CD4-positive, alpha-beta memory T cell (primary cell): Measurements from ENCODE around the gene RAB14. TPM values are rescaled to one million over a fixed set of nuclear protein-coding genes. Genes with fewer than 3 reads are reported as not detected.
"Not testable (repeated sequence)": the region's sequence is repeated elsewhere in the genome, so short reads cannot be mapped to it uniquely, and the experiment has no call there.

Experiments
- CTCF ChIA-PET: fragments of 350-600 bp; sonication (Branson Sonifier 250); formaldehyde crosslinking; loops from one replicate; lab custom pipeline; 2021; ENCODE audit warnings: inconsistent platforms; ENCODE audit not compliant: partially characterized antibody; lab: Charles Lee
- POLR2A ChIA-PET: fragments of 350-600 bp; sonication (Branson Sonifier 250); formaldehyde crosslinking; loops from one replicate; lab custom pipeline; 2021; ENCODE audit not compliant: partially characterized antibody; lab: Charles Lee
- DNase-seq, 5 donors: peaks; one replicate each; pipeline versions ENCODE4 v3.0.0 to v3.0.0-alpha.2; 2020 to 2022; ENCODE audit warnings: mixed read lengths in 1 of 5
- H3K27ac ChIP-seq: one replicate; pipeline ENCODE4 v1.7.0; 2013; ENCODE audit warnings: low read depth, low read length
- H3K27me3 ChIP-seq: 2 replicates; pipeline ENCODE4 v1.7.0; 2013; ENCODE audit warnings: mild to moderate bottlenecking, low read length, moderate library complexity; ENCODE audit not compliant: insufficient read depth
- H3K36me3 ChIP-seq: 2 replicates; pipeline ENCODE4 v1.7.0; 2013; ENCODE audit warnings: mild to moderate bottlenecking, low read length, moderate library complexity; ENCODE audit not compliant: insufficient read depth
- H3K4me1 ChIP-seq: 2 replicates; pipeline ENCODE4 v1.7.0; 2013; ENCODE audit warnings: mild to moderate bottlenecking, low read length, moderate library complexity; ENCODE audit not compliant: insufficient read depth
- H3K4me3 ChIP-seq, 2 donors: one replicate each; pipeline ENCODE4 v1.7.0; 2013; ENCODE audit warnings: low read length in 2 of 2, mild to moderate bottlenecking in 1 of 2
- H3K9me3 ChIP-seq, 2 donors: one replicate each; pipeline ENCODE4 v1.7.0; 2013; ENCODE audit warnings: low read length in 2 of 2, control low read depth in 1 of 2; ENCODE audit not compliant: control insufficient read depth in 1 of 2
- H3K27ac Mint-ChIP-seq, 7 donors: one replicate each; pipeline ENCODE4 v1.8.0; 2020 to 2021; ENCODE audit warnings: mixed read lengths in 7 of 7, mild to moderate bottlenecking in 6 of 7, inconsistent platforms in 3 of 7, moderate library complexity in 3 of 7
- H3K27me3 Mint-ChIP-seq, 2 donors: one replicate each; pipeline ENCODE4 v1.8.0; 2020 to 2021; ENCODE audit warnings: mixed read lengths in 2 of 2
- H3K36me3 Mint-ChIP-seq, 2 donors: one replicate each; pipeline ENCODE4 v1.8.0; 2020 to 2021; ENCODE audit warnings: mixed read lengths in 2 of 2, inconsistent platforms in 1 of 2, mild to moderate bottlenecking in 1 of 2
- H3K4me1 Mint-ChIP-seq, 4 donors: one replicate each; pipeline ENCODE4 v1.8.0; 2020 to 2021; ENCODE audit warnings: mixed read lengths in 4 of 4, mild to moderate bottlenecking in 1 of 4
- H3K4me3 Mint-ChIP-seq, 8 donors: one replicate each; pipeline ENCODE4 v1.8.0; 2020 to 2021; ENCODE audit warnings: mixed read lengths in 8 of 8, mild to moderate bottlenecking in 7 of 8, moderate library complexity in 6 of 8, inconsistent platforms in 3 of 8
- H3K9me3 Mint-ChIP-seq, 8 donors: one replicate each; pipeline ENCODE4 v1.8.0; 2020 to 2021; ENCODE audit warnings: mixed read lengths in 8 of 8, mild to moderate bottlenecking in 5 of 8, inconsistent platforms in 3 of 8, moderate library complexity in 1 of 8
- intact Hi-C: fragments of 100-400 bp; cut with micrococcal nuclease; formaldehyde crosslinking; loops from one replicate; pipeline ENCODE4 v1.15.1; 2023
- polyA plus RNA-seq, 2 donors: library from polyadenylated mRNA; unstranded; fragments of 300-500 nt; fragmentation: Illumina TruSeq; gene quantifications; one replicate each; pipeline ENCODE4 v1.2.3, GENCODE V29; 2021
- total RNA-seq, 2 experiments: library from RNA; stranded (reverse); gene quantifications; one replicate each; pipeline ENCODE4 v1.2.3, GENCODE V29; 2021

RAB14 gene
- total and polyA plus RNA-seq, 4 experiments from 2014 or later, result 34.8 to 68.1 (median 59.8) TPM

GRCh38 chr9:121138973-121139372 is 62.7 kb downstream of the RAB14 start:
- intact Hi-C loops, result no loop called here
- no peak overlapping the region for H3K4me3 ChIP-seq
- no peak for DNase-seq
- H3K36me3 ChIP-seq, result peaks cover 75% of the 10 kb centered on the region
- peaks cover 21% of the 10 kb centered on the region for H3K4me1 ChIP-seq
- Mint-ChIP-seq H3K27me3 (no peaks in the 10 kb centered on the region), H3K4me3 (no peak overlapping the region), H3K36me3 (peaks cover 70 to 87% of the 10 kb centered on the region in 2 donors), H3K27ac (peak overlapping the region in 5 of 7 donors; percentile 2 to 72 (median 60)), H3K9me3 (no peaks in the 10 kb centered on the region), H3K4me1 (peaks cover 14 to 28% (median 22%) of the 10 kb centered on the region in 4 donors)
- CTCF ChIA-PET, result interaction anchor here (1.2 to 1.4 kb wide), 2 partner anchors 18 to 74 kb away, joined by 4 to 7 read pairs; no protein-coding TSS in a partner anchor
- no peaks in the 10 kb centered on the region for H3K27me3 ChIP-seq
- no peak overlapping the region for H3K27ac ChIP-seq
- H3K9me3 ChIP-seq, result no peaks in the 10 kb centered on the region
- POLR2A ChIA-PET, result interaction anchor here (0.6 to 3.0 kb wide), 4 partner anchors 10 to 29 kb away, joined by 3 to 12 read pairs (median 3); no protein-coding TSS in a partner anchor

- Mint-ChIP-seq H3K27me3 (no peaks in the 10 kb centered on the region), H3K36me3 (peaks cover 68 to 84% of the 10 kb centered on the region in 2 donors), H3K4me3 (no peak overlapping the region), H3K9me3 (no peaks in the 10 kb centered on the region), H3K4me1 (peaks cover 15 to 31% (median 24%) of the 10 kb centered on the region in 4 donors), H3K27ac (peak overlapping the region in 5 of 7 donors; percentile 21 to 73 (median 41))
- Histone ChIP-seq H3K36me3 (peaks cover 72% of the 10 kb centered on the region), H3K4me3 (no peak overlapping the region), H3K27ac (no peak overlapping the region), H3K4me1 (peaks cover 25% of the 10 kb centered on the region), H3K27me3 (no peaks in the 10 kb centered on the region), H3K9me3 (no peaks in the 10 kb centered on the region)
- intact Hi-C loops, result no loop called here
- ChIA-PET CTCF (interaction anchor here (1.2 to 1.4 kb wide), 2 partner anchors 17 to 75 kb away, joined by 4 to 7 read pairs; no protein-coding TSS in a partner anchor), POLR2A (interaction anchor here (0.6 to 3.0 kb wide), 4 partner anchors 11 to 29 kb away, joined by 3 to 12 read pairs (median 3); no protein-coding TSS in a partner anchor)
- DNase-seq, result no peak
Measured at GRCh38 chr9:121138561-121138960, 63.1 kb downstream of the RAB14 start.

- Mint-ChIP-seq H3K27ac (peak overlapping the region in 2 of 7 donors; percentile 38 to 68), H3K9me3 (peaks cover 0 to 16% (median 12%) of the 10 kb centered on the region in 8 donors), H3K27me3 (no peaks in the 10 kb centered on the region), H3K4me1 (peaks cover 40 to 60% (median 47%) of the 10 kb centered on the region in 4 donors), H3K36me3 (peaks cover 65 to 78% of the 10 kb centered on the region in 2 donors), H3K4me3 (no peak overlapping the region)
- intact Hi-C loops, result no loop called here
- CTCF ChIA-PET, result interaction anchor here (1.2 to 1.6 kb wide), 2 partner anchors 14 to 34 kb away, joined by 3 to 10 read pairs; no protein-coding TSS in a partner anchor
- Histone ChIP-seq H3K4me1 (peaks cover 45% of the 10 kb centered on the region), H3K4me3 (no peak overlapping the region), H3K9me3 (no peaks in the 10 kb centered on the region), H3K27me3 (no peaks in the 10 kb centered on the region), H3K27ac (no peak overlapping the region), H3K36me3 (peaks cover 47% of the 10 kb centered on the region)
- POLR2A ChIA-PET, result interaction anchor here (0.7 to 1.9 kb wide), 4 partner anchors 11 to 299 kb away, joined by 3 to 19 read pairs (median 4); no protein-coding TSS in a partner anchor
- DNase-seq, result no peak
Measured at GRCh38 chr9:121135642-121136041, 66.0 kb downstream of the RAB14 start.

- ChIA-PET CTCF (interaction anchor here (1.0 to 3.3 kb wide), 14 partner anchors 9 to 198 kb away, joined by 3 to 46 read pairs (median 6); no protein-coding TSS in a partner anchor), POLR2A (interaction anchor here (0.6 to 2.9 kb wide), 14 partner anchors 9 to 421 kb away, joined by 3 to 104 read pairs (median 4); partner anchors contain the start of gene RAB14)
- H3K4me1 ChIP-seq, result peaks cover 45% of the 10 kb centered on the region
- H3K9me3 Mint-ChIP-seq, result peaks cover 0 to 30% (median 24%) of the 10 kb centered on the region in 8 donors
- H3K27ac ChIP-seq, result peak overlapping the region; percentile 44
- intact Hi-C loops, result loop anchor here (1.0 to 2.0 kb wide), 2 partner anchors 12 to 26 kb away; no protein-coding TSS in a partner anchor
- peak overlapping the region; percentile 21 to 48 for H3K4me3 ChIP-seq
- H3K27me3 ChIP-seq, result no peaks in the 10 kb centered on the region
- H3K27me3 Mint-ChIP-seq, result no peaks in the 10 kb centered on the region
- peaks cover 52 to 79% (median 66%) of the 10 kb centered on the region in 4 donors for H3K4me1 Mint-ChIP-seq
- H3K4me3 Mint-ChIP-seq, result peak overlapping the region; percentile 68 to 91 (median 77)
- no peaks in the 10 kb centered on the region for H3K9me3 ChIP-seq
- peaks cover 23% of the 10 kb centered on the region for H3K36me3 ChIP-seq
- H3K27ac Mint-ChIP-seq, result peak overlapping the region; percentile 77 to 96 (median 87)
- DNase-seq, result peak; percentile 76 to 91 (median 81)
- H3K36me3 Mint-ChIP-seq, result peaks cover 69 to 77% of the 10 kb centered on the region in 2 donors
Measured at GRCh38 chr9:121133104-121133816, 68.4 kb downstream of the RAB14 start.

- H3K9me3 ChIP-seq, POLR2A ChIA-PET, H3K27me3 Mint-ChIP-seq, intact Hi-C loops, H3K27ac ChIP-seq, CTCF ChIA-PET, H3K27me3 ChIP-seq, DNase-seq, H3K4me3 ChIP-seq: not testable (repeated sequence)
- H3K36me3 ChIP-seq, result peaks cover 16% of the 10 kb centered on the region
- H3K4me1 ChIP-seq, result peaks cover 44% of the 10 kb centered on the region
- H3K4me3 Mint-ChIP-seq, result peak overlapping the region in 5 of 8 donors; percentile 8 to 91 (median 50)
- H3K36me3 Mint-ChIP-seq, result peaks cover 70 to 76% of the 10 kb centered on the region in 2 donors
- H3K4me1 Mint-ChIP-seq, result peaks cover 47 to 88% (median 65%) of the 10 kb centered on the region in 4 donors
- peak overlapping the region in 5 of 7 donors; percentile 20 to 82 (median 73) for H3K27ac Mint-ChIP-seq
- H3K9me3 Mint-ChIP-seq, result peaks cover 0 to 30% (median 24%) of the 10 kb centered on the region in 8 donors
Measured at GRCh38 chr9:121129384-121129783, 72.3 kb downstream of the RAB14 start.

Other genes with a start within 250 kb of the RAB14 start
- 1 to 10 TPM; 1.9 to 3.2 TPM for gene C5, start 151.6 kb downstream of the RAB14 start, total RNA-seq
- under 1 TPM; 0.28 to 0.66 TPM for gene C5, start 151.6 kb downstream of the RAB14 start, polyA plus RNA-seq
- 100 to 1,000 TPM; 119 to 122 TPM for gene CNTRL, start 126.9 kb downstream of the RAB14 start, total RNA-seq
- 10 to 100 TPM in 1 of 2 donors, 1 to 10 TPM in 1; 1.5 to 38.0 TPM for gene CNTRL, start 126.9 kb downstream of the RAB14 start, polyA plus RNA-seq
- gene GSN, start 66.3 kb upstream of the RAB14 start, total RNA-seq, result 1 to 10 TPM; 7.8 to 8.7 TPM
- 1 to 10 TPM; 1.9 to 4.1 TPM for gene GSN, start 66.3 kb upstream of the RAB14 start, polyA plus RNA-seq
- 10 to 100 TPM; 81.2 to 82.8 TPM for gene STOM, start 168.4 kb upstream of the RAB14 start, total RNA-seq
- gene STOM, start 168.4 kb upstream of the RAB14 start, polyA plus RNA-seq, result 100 to 1,000 TPM; 188 to 254 TPM